Measurements from ENCODE around the gene PROSER2. TPM values are rescaled to one million over a fixed set of nuclear protein-coding genes. Genes with fewer than 3 reads are reported as not detected.

PROSER2 gene
- total RNA-seq, 4 donors from 2014 or later = 11.5 to 19.8 (median 13.4) TPM

GRCh38 chr10:11894381-11895107 lies 71.4 kb downstream of the PROSER2 start:
- Histone ChIP-seq H3K27me3 (no peaks in the 10 kb centered on the region), H3K36me3 (no peaks in the 10 kb centered on the region), H3K4me1 (peaks cover 22 to 30% of the 10 kb centered on the region in 2 donors), H3K9me3 (no peaks in the 10 kb centered on the region), H3K4me3 (replicated peaks in 1 of 3) (no peak overlapping the region), H3K27ac (peak overlapping the region in 1 of 3 donors; percentile 68)
- intact Hi-C loops (cut with DNase I) = no loop called here
- no peak for TF ChIP-seq POLR2A (IDR thresholded peaks at IDR 0.05)
- no peak for TF ChIP-seq CTCF (IDR thresholded peaks at IDR 0.05)
- DNase-seq = no peak
- WGBS, 2 donors = 86 to 90% methylated on average over 35 to 38 of the region's 47 CpGs

GRCh38 chr10:11895108-11895466 lies 71.9 kb downstream of the PROSER2 start:
- intact Hi-C loops (cut with DNase I) = no loop called here
- no peak overlapping the region for H3K27ac ChIP-seq
- no peaks in the 10 kb centered on the region for H3K27me3 ChIP-seq
- WGBS, 2 donors = 94 to 96% methylated on average over 11 of the region's 11 CpGs
- TF ChIP-seq POLR2A (IDR thresholded peaks at IDR 0.05) = no peak
- TF ChIP-seq CTCF (IDR thresholded peaks at IDR 0.05) = no peak
- H3K9me3 ChIP-seq = no peaks in the 10 kb centered on the region
- no peak overlapping the region for H3K4me3 ChIP-seq (replicated peaks in 1 of 3)
- H3K36me3 ChIP-seq = no peaks in the 10 kb centered on the region
- H3K4me1 ChIP-seq = peaks cover 22 to 30% of the 10 kb centered on the region in 2 donors
- no peak for DNase-seq

- TF ChIP-seq POLR2A (IDR thresholded peaks at IDR 0.05) = no peak
- TF ChIP-seq CTCF (IDR thresholded peaks at IDR 0.05) = no peak
- 87 to 93% methylated on average over 5 of the region's 5 CpGs for WGBS, 2 donors
- H3K4me1 ChIP-seq = peaks cover 22 to 30% of the 10 kb centered on the region in 2 donors
- no peaks in the 10 kb centered on the region for H3K36me3 ChIP-seq
- H3K4me3 ChIP-seq (replicated peaks in 1 of 3) = no peak overlapping the region
- intact Hi-C loops (cut with DNase I) = no loop called here
- DNase-seq = no peak
- H3K9me3 ChIP-seq = no peaks in the 10 kb centered on the region
- H3K27me3 ChIP-seq = no peaks in the 10 kb centered on the region
- no peak overlapping the region for H3K27ac ChIP-seq
Observed at GRCh38 chr10:11895598-11895997, 72.4 kb downstream of the PROSER2 start.

- Histone ChIP-seq H3K4me3 (replicated peaks in 1 of 3) (no peak overlapping the region), H3K27ac (peak overlapping the region in 2 of 3 donors; percentile 75 to 96), H3K27me3 (no peaks in the 10 kb centered on the region), H3K9me3 (no peaks in the 10 kb centered on the region), H3K4me1 (peaks cover 22 to 30% of the 10 kb centered on the region in 2 donors), H3K36me3 (no peaks in the 10 kb centered on the region)
- intact Hi-C loops (cut with DNase I) = no loop called here
- TF ChIP-seq CTCF (IDR thresholded peaks at IDR 0.05) (no peak), POLR2A (IDR thresholded peaks at IDR 0.05) (no peak)
- 91 to 92% methylated on average over 5 of the region's 5 CpGs for WGBS, 2 donors
- no peak for DNase-seq
Observed at GRCh38 chr10:11896549-11897200, 73.5 kb downstream of the PROSER2 start.

- H3K27me3 ChIP-seq = no peaks in the 10 kb centered on the region
- WGBS, 2 donors = 71 to 75% methylated on average over 3 of the region's 3 CpGs
- intact Hi-C loops (cut with DNase I) = no loop called here
Observed at GRCh38 chr10:11898033-11898371, 74.8 kb downstream of the PROSER2 start.

More at GRCh38 chr10:11898033-11898371, 74.8 kb downstream of the PROSER2 start:
- Histone ChIP-seq H3K4me3 (replicated peaks in 1 of 3) (no peak overlapping the region), H3K4me1 (peaks cover 16 to 23% of the 10 kb centered on the region in 2 donors), H3K36me3 (no peaks in the 10 kb centered on the region), H3K27ac (peak overlapping the region; percentile 75 to 97 (median 96)), H3K9me3 (no peaks in the 10 kb centered on the region)
- no peak for TF ChIP-seq POLR2A (IDR thresholded peaks at IDR 0.05)
- TF ChIP-seq CTCF (IDR thresholded peaks at IDR 0.05) = no peak
- no peak for DNase-seq
